Measurements from ENCODE around the gene PREX1. TPM values are rescaled to one million over a fixed set of nuclear protein-coding genes. Genes with fewer than 3 reads are reported as not detected.

PREX1 gene
- total RNA-seq, 4 donors from 2014 or later = 29.5 to 121 (median 40.9) TPM

- ATAC-seq (ENCODE audit: low FRiP score) = no peak
Observed at GRCh38 chr20:48769069-48769983, 58.5 kb downstream of the PREX1 start.

GRCh38 chr20:48766961-48767960 lies 60.5 kb downstream of the PREX1 start:
- DNase-seq (ENCODE audit: low spot score) (no peak), ATAC-seq (ENCODE audit: low FRiP score) (no peak)
- no peak for TF ChIP-seq CTCF (IDR thresholded peaks at IDR 0.05)

More at GRCh38 chr20:48769069-48769983, 58.5 kb downstream of the PREX1 start:
- DNase-seq (ENCODE audit: low spot score) = no peak
- no peak for TF ChIP-seq CTCF (IDR thresholded peaks at IDR 0.05)

- no peak for ATAC-seq (ENCODE audit: low FRiP score)
Observed at GRCh38 chr20:48766205-48766604, 61.6 kb downstream of the PREX1 start.

GRCh38 chr20:48765359-48765758 lies 62.4 kb downstream of the PREX1 start:
- DNase-seq (ENCODE audit: low spot score) = no peak
- no peak for TF ChIP-seq CTCF (IDR thresholded peaks at IDR 0.05)
- ATAC-seq (ENCODE audit: low FRiP score) = no peak

More at GRCh38 chr20:48766205-48766604, 61.6 kb downstream of the PREX1 start:
- no peak for TF ChIP-seq CTCF (IDR thresholded peaks at IDR 0.05)
- DNase-seq (ENCODE audit: low spot score) = no peak

GRCh38 chr20:48763216-48763914 lies 64.4 kb downstream of the PREX1 start:
- TF ChIP-seq CTCF (IDR thresholded peaks at IDR 0.05) = no peak
- DNase-seq (ENCODE audit: low spot score) = no peak
- no peak for ATAC-seq (ENCODE audit: low FRiP score)

- DNase-seq (ENCODE audit: low spot score) (no peak), ATAC-seq (ENCODE audit: low FRiP score) (no peak)
- no peak for TF ChIP-seq CTCF (IDR thresholded peaks at IDR 0.05)
Observed at GRCh38 chr20:48761874-48762273, 65.9 kb downstream of the PREX1 start.
